ENCODE results near the gene TCP10L.
"Not testable (repeated sequence)": the region's sequence is repeated elsewhere in the genome, so short reads cannot be mapped to it uniquely, and the experiment has no call there.

The TCP10L gene

GRCh38 chr21:32585042-32585710 lies at the start of gene TCP10L:
Gene TCP10L, minus strand, starts transcription at chr21:32585523. Its CDS starts 1,219 bp downstream, at chr21:32584304.
- no peak for DNase-seq
- no peak within 1 kb of the TSS for H3K27ac Mint-ChIP-seq
- H3K9me3 Mint-ChIP-seq = no peaks in the 10 kb centered on the region
- CTCF ChIA-PET = no interaction called here
- H3K4me1 Mint-ChIP-seq = peaks cover 6% of the 10 kb centered on the region
- peak within 1 kb of the TSS; percentile 9 for H3K4me3 Mint-ChIP-seq
- no peaks in the 10 kb centered on the region for H3K27me3 Mint-ChIP-seq
- no peaks in the 10 kb centered on the region for H3K36me3 Mint-ChIP-seq

GRCh38 chr21:32626621-32627196 lies 41.4 kb upstream of the TCP10L start:
- Mint-ChIP-seq H3K27ac (no peak overlapping the region), H3K27me3 (peaks cover 3% of the 10 kb centered on the region), H3K4me1 (peaks cover 2% of the 10 kb centered on the region), H3K36me3 (peaks cover 11% of the 10 kb centered on the region), H3K4me3 (no peak overlapping the region), H3K9me3 (no peaks in the 10 kb centered on the region)
- CTCF ChIA-PET = interaction anchor here (0.6 kb wide), 1 partner anchor 992 kb away, joined by 3 read pairs; no protein-coding TSS in a partner anchor
- DNase-seq = no peak

GRCh38 chr21:32618218-32618617 lies 32.9 kb upstream of the TCP10L start:
- H3K27ac Mint-ChIP-seq, DNase-seq, H3K4me3 Mint-ChIP-seq, CTCF ChIA-PET, H3K4me1 Mint-ChIP-seq, H3K9me3 Mint-ChIP-seq, H3K36me3 Mint-ChIP-seq: not testable (repeated sequence)
- H3K27me3 Mint-ChIP-seq = peaks cover 53% of the 10 kb centered on the region

GRCh38 chr21:32613436-32614043 lies 28.2 kb upstream of the TCP10L start:
- H3K27ac Mint-ChIP-seq = no peak overlapping the region
- H3K4me1 Mint-ChIP-seq = peaks cover 24% of the 10 kb centered on the region
- H3K36me3 Mint-ChIP-seq = peaks cover 9% of the 10 kb centered on the region
- CTCF ChIA-PET = interaction anchor here (1.0 to 2.0 kb wide), 3 partner anchors 12 to 158 kb away, joined by 3 to 7 read pairs (median 4); partner anchors contain the start of gene PAXBP1
- H3K27me3 Mint-ChIP-seq = peaks cover 36% of the 10 kb centered on the region
- H3K9me3 Mint-ChIP-seq = no peaks in the 10 kb centered on the region
- DNase-seq = no peak
- peak overlapping the region; percentile 97 for H3K4me3 Mint-ChIP-seq

GRCh38 chr21:32612999-32613337 lies 27.6 kb upstream of the TCP10L start:
- no peaks in the 10 kb centered on the region for H3K9me3 Mint-ChIP-seq
- peaks cover 24% of the 10 kb centered on the region for H3K4me1 Mint-ChIP-seq
- peaks cover 32% of the 10 kb centered on the region for H3K27me3 Mint-ChIP-seq
- CTCF ChIA-PET = interaction anchor here (1.0 to 2.0 kb wide), 3 partner anchors 12 to 158 kb away, joined by 3 to 7 read pairs (median 4); partner anchors contain the start of gene PAXBP1
- H3K4me3 Mint-ChIP-seq = peak overlapping the region; percentile 97
- peak overlapping the region; percentile 87 for H3K27ac Mint-ChIP-seq
- no peak for DNase-seq
- peaks cover 9% of the 10 kb centered on the region for H3K36me3 Mint-ChIP-seq

- CTCF ChIA-PET = interaction anchor here (1.0 to 2.0 kb wide), 3 partner anchors 11 to 159 kb away, joined by 3 to 7 read pairs (median 4); partner anchors contain the start of gene PAXBP1
Measured at GRCh38 chr21:32612075-32612998, 27.0 kb upstream of the TCP10L start, which contains the start of gene CFAP298. Gene CFAP298, minus strand, starts transcription at chr21:32612377. Its CDS starts 134 bp downstream, at chr21:32612243.

GRCh38 chr21:32611471-32611997 lies 26.2 kb upstream of the TCP10L start:
- H3K4me3 Mint-ChIP-seq = peak overlapping the region; percentile 97
- H3K27ac Mint-ChIP-seq = peak overlapping the region; percentile 87
- H3K27me3 Mint-ChIP-seq = peaks cover 27% of the 10 kb centered on the region
- CTCF ChIA-PET = interaction anchor here (2.0 kb wide), 1 partner anchor 10 kb away, joined by 7 read pairs; no protein-coding TSS in a partner anchor
- peaks cover 24% of the 10 kb centered on the region for H3K4me1 Mint-ChIP-seq
- peaks cover 17% of the 10 kb centered on the region for H3K36me3 Mint-ChIP-seq
- peak; percentile 56 for DNase-seq
- H3K9me3 Mint-ChIP-seq = no peaks in the 10 kb centered on the region

More at GRCh38 chr21:32612075-32612998, 27.0 kb upstream of the TCP10L start, which contains the start of gene CFAP298:
- peak; percentile 93 for DNase-seq
- H3K27me3 Mint-ChIP-seq = peaks cover 31% of the 10 kb centered on the region
- H3K4me1 Mint-ChIP-seq = peaks cover 24% of the 10 kb centered on the region
- peak within 1 kb of the TSS; percentile 97 for H3K4me3 Mint-ChIP-seq
- H3K9me3 Mint-ChIP-seq = no peaks in the 10 kb centered on the region
- H3K27ac Mint-ChIP-seq = peak within 1 kb of the TSS; percentile 87
- H3K36me3 Mint-ChIP-seq = peaks cover 14% of the 10 kb centered on the region

- CTCF ChIA-PET = interaction anchor here (1.2 to 2.1 kb wide), 2 partner anchors 10 to 13 kb away, joined by 3 to 10 read pairs; no protein-coding TSS in a partner anchor
- H3K27me3 Mint-ChIP-seq = peaks cover 27% of the 10 kb centered on the region
Measured at GRCh38 chr21:32610940-32611339, 25.6 kb upstream of the TCP10L start.

GRCh38 chr21:32608851-32609250 lies 23.5 kb upstream of the TCP10L start:
- H3K9me3 Mint-ChIP-seq = no peaks in the 10 kb centered on the region
- peaks cover 14% of the 10 kb centered on the region for H3K27me3 Mint-ChIP-seq
- peaks cover 32% of the 10 kb centered on the region for H3K36me3 Mint-ChIP-seq
- no peak overlapping the region for H3K27ac Mint-ChIP-seq
- H3K4me3 Mint-ChIP-seq = no peak overlapping the region
- CTCF ChIA-PET = interaction anchor here (0.8 to 2.1 kb wide), 3 partner anchors 8 to 205 kb away, joined by 3 to 10 read pairs (median 4); no protein-coding TSS in a partner anchor
- H3K4me1 Mint-ChIP-seq = peaks cover 24% of the 10 kb centered on the region
- DNase-seq = no peak

More at GRCh38 chr21:32610940-32611339, 25.6 kb upstream of the TCP10L start:
- DNase-seq, H3K9me3 Mint-ChIP-seq, H3K27ac Mint-ChIP-seq: not testable (repeated sequence)
- H3K4me1 Mint-ChIP-seq = peaks cover 24% of the 10 kb centered on the region
- H3K4me3 Mint-ChIP-seq = peak overlapping the region; percentile 55
- H3K36me3 Mint-ChIP-seq = peaks cover 22% of the 10 kb centered on the region

- DNase-seq = no peak
- Mint-ChIP-seq H3K36me3 (peaks cover 47% of the 10 kb centered on the region), H3K9me3 (no peaks in the 10 kb centered on the region), H3K4me1 (peaks cover 8% of the 10 kb centered on the region), H3K4me3 (no peak overlapping the region), H3K27ac (no peak overlapping the region), H3K27me3 (no peaks in the 10 kb centered on the region)
- CTCF ChIA-PET = interaction anchor here (1.5 kb wide), 1 partner anchor 15 kb away, joined by 3 read pairs; no protein-coding TSS in a partner anchor
Measured at GRCh38 chr21:32605469-32605868, 20.1 kb upstream of the TCP10L start.

- CTCF ChIA-PET = no interaction called here
- H3K4me3 Mint-ChIP-seq = no peak overlapping the region
- H3K4me1 Mint-ChIP-seq = peaks cover 5% of the 10 kb centered on the region
Measured at GRCh38 chr21:32604464-32604863, 19.1 kb upstream of the TCP10L start.

GRCh38 chr21:32603131-32603530 lies 17.8 kb upstream of the TCP10L start:
- Mint-ChIP-seq H3K36me3 (peaks cover 40% of the 10 kb centered on the region), H3K27ac (no peak overlapping the region), H3K9me3 (no peaks in the 10 kb centered on the region), H3K27me3 (no peaks in the 10 kb centered on the region), H3K4me1 (no peaks in the 10 kb centered on the region), H3K4me3 (no peak overlapping the region)
- CTCF ChIA-PET = no interaction called here
- no peak for DNase-seq

More at GRCh38 chr21:32604464-32604863, 19.1 kb upstream of the TCP10L start:
- no peak for DNase-seq
- Mint-ChIP-seq H3K27ac (no peak overlapping the region), H3K27me3 (no peaks in the 10 kb centered on the region), H3K36me3 (peaks cover 45% of the 10 kb centered on the region), H3K9me3 (no peaks in the 10 kb centered on the region)

- no peaks in the 10 kb centered on the region for H3K4me1 Mint-ChIP-seq
- no peak for DNase-seq
- CTCF ChIA-PET = interaction anchor here (0.9 to 5.8 kb wide), 3 partner anchors 10 to 210 kb away, joined by 3 to 95 read pairs (median 7); partner anchors contain the start of gene CFAP298
- H3K4me3 Mint-ChIP-seq = no peak overlapping the region
- peaks cover 35% of the 10 kb centered on the region for H3K36me3 Mint-ChIP-seq
- H3K27ac Mint-ChIP-seq = no peak overlapping the region
- no peaks in the 10 kb centered on the region for H3K9me3 Mint-ChIP-seq
- no peaks in the 10 kb centered on the region for H3K27me3 Mint-ChIP-seq
Measured at GRCh38 chr21:32602099-32602498, 16.8 kb upstream of the TCP10L start.

Measured in activated naive CD4-positive, alpha-beta T cell treated with anti-CD3 and anti-CD28 coated beads, Interleukin-2, amount 10 ng/mL, durations not matched to agents 7 days and 5 days (primary cell).